AG10803 (cell line): ENCODE data around the gene SCN2A.
A peak's percentile ranks its signal among the peaks of the same experiment; 100 is the strongest.

ENCODE experiments used
- DNase-seq: peaks from one replicate; pipeline ENCODE4 v3.0.0; 2010; ENCODE audit warnings: low read depth
- H3K4me3 ChIP-seq: 2 replicates; pipeline ENCODE4 v1.5.1; 2011; ENCODE audit warnings: mild to moderate bottlenecking, low read length, control low read depth
- TF ChIP-seq, protein P1 (sequence below): conservative IDR thresholded peaks from 2 replicates; pipeline ENCODE4 v1.5.1; 2011; ENCODE audit warnings: mild to moderate bottlenecking, low read length, control low read depth, inconsistent platforms

The SCN2A gene

DNA sequence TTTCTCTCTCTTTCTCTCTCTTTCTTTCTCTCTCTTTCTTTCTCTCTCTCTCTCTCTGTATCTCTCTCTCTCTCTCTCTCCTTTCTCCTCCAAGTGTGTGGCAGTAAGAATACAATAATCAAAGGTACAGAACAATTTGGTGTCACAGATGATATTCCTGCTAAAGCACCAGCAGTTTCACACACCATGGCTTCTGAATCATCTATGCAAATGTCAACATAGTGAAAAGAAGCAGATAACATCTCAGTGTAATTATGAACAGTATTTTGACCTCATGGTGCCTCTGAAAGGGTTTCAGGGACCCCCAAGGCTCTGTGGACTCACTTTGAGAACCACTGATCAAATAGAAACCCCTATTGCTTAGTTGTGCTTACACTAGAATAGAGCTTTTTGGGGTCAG, 191.8 kb downstream of the SCN2A start:
- TF ChIP-seq, protein P1, sequence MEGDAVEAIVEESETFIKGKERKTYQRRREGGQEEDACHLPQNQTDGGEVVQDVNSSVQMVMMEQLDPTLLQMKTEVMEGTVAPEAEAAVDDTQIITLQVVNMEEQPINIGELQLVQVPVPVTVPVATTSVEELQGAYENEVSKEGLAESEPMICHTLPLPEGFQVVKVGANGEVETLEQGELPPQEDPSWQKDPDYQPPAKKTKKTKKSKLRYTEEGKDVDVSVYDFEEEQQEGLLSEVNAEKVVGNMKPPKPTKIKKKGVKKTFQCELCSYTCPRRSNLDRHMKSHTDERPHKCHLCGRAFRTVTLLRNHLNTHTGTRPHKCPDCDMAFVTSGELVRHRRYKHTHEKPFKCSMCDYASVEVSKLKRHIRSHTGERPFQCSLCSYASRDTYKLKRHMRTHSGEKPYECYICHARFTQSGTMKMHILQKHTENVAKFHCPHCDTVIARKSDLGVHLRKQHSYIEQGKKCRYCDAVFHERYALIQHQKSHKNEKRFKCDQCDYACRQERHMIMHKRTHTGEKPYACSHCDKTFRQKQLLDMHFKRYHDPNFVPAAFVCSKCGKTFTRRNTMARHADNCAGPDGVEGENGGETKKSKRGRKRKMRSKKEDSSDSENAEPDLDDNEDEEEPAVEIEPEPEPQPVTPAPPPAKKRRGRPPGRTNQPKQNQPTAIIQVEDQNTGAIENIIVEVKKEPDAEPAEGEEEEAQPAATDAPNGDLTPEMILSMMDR = no peak
- DNase-seq = no peak
- no peak overlapping the region for H3K4me3 ChIP-seq

DNA sequence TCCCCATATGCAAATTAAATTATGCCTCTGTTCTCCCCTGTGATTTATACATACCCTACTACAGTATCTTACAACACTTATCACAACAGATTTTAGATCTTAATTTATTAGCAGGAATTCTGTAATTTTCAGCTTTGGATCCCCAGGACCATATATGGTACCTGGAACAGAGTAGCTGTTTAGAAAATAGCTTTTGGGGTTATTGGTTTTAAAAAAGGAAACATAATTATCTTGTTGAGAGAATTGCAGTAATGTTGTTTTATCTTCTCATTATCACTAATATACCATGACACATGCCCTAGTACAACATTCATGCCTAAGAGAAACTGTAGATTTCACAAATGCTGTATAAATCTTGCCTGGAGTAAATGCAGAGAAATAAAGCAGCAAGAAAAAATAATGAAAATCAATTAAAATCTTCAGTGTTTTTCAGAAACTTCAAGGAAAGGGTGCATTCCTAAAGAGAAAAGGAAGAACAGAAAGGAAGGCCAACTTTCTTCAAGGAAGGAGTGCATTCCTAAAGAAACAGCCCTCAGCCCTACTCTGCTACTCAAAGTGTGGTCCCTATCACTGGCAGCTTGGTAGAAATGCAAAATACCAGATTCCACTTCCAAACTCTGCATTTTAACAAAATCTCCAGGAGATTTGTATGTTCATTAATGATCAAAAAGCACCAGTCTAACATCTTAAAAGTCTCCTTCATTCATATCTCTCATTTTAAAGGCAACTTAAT, 193.2 kb downstream of the SCN2A start:
- no peak for DNase-seq
- no peak overlapping the region for H3K4me3 ChIP-seq
- TF ChIP-seq, protein P1 = no peak

DNA sequence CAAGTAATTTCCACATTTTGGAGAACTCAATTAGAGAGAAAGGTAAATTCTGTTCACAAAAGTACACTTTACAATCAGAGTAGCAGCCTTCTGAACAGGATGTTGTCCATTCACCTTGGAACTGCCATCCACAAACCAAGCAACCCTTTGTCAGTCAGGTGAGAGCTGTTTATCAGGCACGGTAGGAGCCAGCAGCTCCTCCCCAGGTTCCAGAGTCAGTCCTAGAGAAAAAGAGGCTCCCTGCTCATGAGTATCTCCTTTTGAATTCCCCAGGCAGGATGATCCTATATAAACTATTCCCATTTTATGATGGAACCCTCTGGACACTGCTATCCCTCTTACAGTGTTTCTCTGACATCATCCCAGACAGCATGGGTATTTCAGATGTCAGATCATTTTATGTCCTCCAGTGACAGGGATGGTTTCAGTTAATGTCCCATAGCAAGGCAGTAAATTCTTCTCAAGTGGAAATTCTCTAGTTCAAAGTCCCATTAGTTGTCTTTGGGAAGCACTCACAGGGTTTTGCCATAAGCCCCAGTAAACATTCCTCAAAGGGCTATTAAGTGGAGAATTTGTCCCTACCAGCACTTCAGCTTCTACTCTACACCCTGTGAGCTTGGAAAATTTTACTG, 195.8 kb downstream of the SCN2A start:
- no peak for DNase-seq
- H3K4me3 ChIP-seq = no peak overlapping the region
- TF ChIP-seq, protein P1 = no peak

DNA sequence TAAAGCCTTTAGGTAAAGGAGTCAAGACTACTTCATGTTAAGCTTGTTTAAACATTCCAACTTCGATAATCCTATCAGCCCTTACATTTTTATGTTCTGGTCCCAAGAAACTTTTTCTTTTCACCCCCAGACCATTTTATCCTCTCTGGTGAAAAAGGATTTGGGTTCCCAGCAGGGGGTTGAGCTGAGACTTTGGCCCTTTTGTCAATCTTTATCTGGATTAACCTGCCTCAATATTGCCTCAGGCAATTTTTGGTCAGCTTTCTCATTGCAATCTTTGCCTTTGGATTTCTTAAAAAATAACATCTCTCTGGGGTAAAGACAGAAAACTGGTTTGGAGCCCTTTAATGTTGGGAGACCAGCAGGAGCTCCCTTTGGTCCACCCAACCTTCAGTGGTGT, 196.4 kb downstream of the SCN2A start:
- no peak for DNase-seq
- H3K4me3 ChIP-seq = no peak overlapping the region
- TF ChIP-seq, protein P1 = no peak

DNA sequence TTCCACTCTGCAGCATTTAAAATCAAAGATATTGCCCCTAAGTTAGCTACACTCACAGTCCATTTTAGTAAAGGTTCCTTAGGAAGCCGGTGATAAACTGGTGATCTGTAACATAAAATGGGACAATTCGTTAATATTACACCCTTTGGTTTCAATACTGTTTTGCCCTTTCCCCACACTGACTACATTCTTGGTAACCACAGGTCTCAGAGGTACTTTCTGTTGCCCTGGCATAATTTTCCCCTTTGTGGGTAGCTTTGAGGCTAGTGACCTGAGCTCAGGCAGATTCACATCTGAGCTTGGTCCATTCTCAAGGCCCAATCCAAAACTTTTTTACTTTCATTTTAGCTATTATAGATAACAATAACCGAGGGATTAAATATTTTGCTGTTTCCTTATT, 197.3 kb downstream of the SCN2A start:
- TF ChIP-seq, protein P1 = no peak
- DNase-seq = no peak
- H3K4me3 ChIP-seq = no peak overlapping the region

DNA sequence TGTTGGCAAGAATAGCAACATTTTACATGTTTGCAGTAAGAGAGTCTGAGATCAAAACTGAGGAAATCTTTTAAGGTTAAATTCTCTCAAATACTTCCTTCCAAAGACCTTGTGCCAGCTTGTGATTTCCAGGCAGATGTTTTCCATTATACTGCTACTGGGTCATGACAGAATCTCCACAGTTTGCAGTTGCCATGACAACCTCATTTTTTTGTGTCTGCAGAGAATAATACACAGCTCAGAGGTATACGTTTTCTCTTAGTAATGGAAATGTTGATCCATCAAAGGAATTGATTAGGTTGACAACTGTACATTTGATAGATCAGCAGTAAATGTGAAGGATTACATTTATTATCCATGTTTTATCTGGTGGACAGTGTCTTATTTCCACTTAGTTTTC, 201.2 kb downstream of the SCN2A start:
- peak; percentile 84 for DNase-seq
- H3K4me3 ChIP-seq = no peak overlapping the region
- TF ChIP-seq, protein P1 = no peak
